Body of pancreas (tissue), 4 donors: ENCODE measurements around the gene FBL.

Source experiments
- POLR2A ChIP-seq, 3 donors: fragments of 450-650 bp; IDR thresholded peaks; one replicate each; pipeline ENCODE4 v1.6.1; 2016; ENCODE audit warnings: antibody characterized with exemption in 3 of 3, mild to moderate bottlenecking in 2 of 3
- TF ChIP-seq, protein P1 (sequence below), 7 experiments: fragments of 450-650 bp in 4 of 7; fragments of 200-600 bp in 3 of 7; sonication (generic) in 3 of 7; IDR thresholded peaks; one replicate each; pipeline ENCODE4 v1.5.1; 2016 to 2019; ENCODE audit warnings: antibody characterized with exemption in 7 of 7

DNA sequence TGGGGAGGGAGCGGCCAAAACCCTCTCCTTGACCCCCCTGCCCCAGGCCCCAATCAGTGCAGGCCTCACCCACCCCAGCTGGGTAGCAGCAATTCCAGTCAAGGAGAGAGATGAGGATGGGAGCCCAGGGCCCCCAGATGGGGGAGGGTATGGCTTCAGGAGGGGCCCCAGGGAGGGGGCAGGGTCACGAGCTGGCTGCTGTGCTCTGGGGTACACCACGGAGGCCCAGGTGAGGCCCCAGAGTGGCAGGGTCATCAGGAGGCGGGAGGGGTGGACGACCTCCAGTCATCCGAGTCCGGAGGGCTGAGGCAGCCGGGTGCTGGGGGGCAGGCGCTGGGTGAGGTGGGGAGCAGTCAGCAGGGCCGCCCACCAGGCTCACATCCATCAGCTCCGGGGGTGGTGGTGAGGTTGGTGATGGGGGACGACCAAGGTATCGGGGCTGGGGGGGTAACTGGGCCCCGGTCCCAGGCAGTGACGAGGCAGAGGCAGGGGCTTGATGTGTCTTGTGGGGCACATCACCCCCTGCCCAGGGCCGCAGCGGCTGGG is 20.6 kb downstream of the FBL start:
- no peak for TF ChIP-seq POLR2A (IDR thresholded peaks at IDR 0.05)
- TF ChIP-seq, protein P1, sequence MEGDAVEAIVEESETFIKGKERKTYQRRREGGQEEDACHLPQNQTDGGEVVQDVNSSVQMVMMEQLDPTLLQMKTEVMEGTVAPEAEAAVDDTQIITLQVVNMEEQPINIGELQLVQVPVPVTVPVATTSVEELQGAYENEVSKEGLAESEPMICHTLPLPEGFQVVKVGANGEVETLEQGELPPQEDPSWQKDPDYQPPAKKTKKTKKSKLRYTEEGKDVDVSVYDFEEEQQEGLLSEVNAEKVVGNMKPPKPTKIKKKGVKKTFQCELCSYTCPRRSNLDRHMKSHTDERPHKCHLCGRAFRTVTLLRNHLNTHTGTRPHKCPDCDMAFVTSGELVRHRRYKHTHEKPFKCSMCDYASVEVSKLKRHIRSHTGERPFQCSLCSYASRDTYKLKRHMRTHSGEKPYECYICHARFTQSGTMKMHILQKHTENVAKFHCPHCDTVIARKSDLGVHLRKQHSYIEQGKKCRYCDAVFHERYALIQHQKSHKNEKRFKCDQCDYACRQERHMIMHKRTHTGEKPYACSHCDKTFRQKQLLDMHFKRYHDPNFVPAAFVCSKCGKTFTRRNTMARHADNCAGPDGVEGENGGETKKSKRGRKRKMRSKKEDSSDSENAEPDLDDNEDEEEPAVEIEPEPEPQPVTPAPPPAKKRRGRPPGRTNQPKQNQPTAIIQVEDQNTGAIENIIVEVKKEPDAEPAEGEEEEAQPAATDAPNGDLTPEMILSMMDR (IDR thresholded peaks at IDR 0.05): no peak
